C4-2B (cell line): Measurements from ENCODE around the gene CLEC16A.

Experiments used
- H3K27ac ChIP-seq: fragments of 450-650 bp; 2 replicates; pipeline ENCODE4 v1.5.1; 2017
- CTCF ChIP-seq: fragments of 450-650 bp; conservative IDR thresholded peaks from 2 replicates; pipeline ENCODE4 v1.5.1; 2017; ENCODE audit warnings: mild to moderate bottlenecking
- ZFX ChIP-seq: fragments of 450-650 bp; IDR thresholded peaks from 2 replicates; pipeline ENCODE4 v1.6.1; 2017

CLEC16A gene

GRCh38 chr16:11130978-11131665 lies 186.8 kb downstream of the CLEC16A start:
- no peak overlapping the region for H3K27ac ChIP-seq
- TF ChIP-seq ZFX, result no peak
- TF ChIP-seq CTCF, result no peak

- H3K27ac ChIP-seq, result no peak overlapping the region
- TF ChIP-seq ZFX (no peak), CTCF (no peak)
Observed at GRCh38 chr16:11131706-11132105, 187.3 kb downstream of the CLEC16A start.

- no peak overlapping the region for H3K27ac ChIP-seq
- TF ChIP-seq CTCF (no peak), ZFX (no peak)
Observed at GRCh38 chr16:11133344-11133943, 189.1 kb downstream of the CLEC16A start.

GRCh38 chr16:11134722-11135463 lies 190.5 kb downstream of the CLEC16A start:
- H3K27ac ChIP-seq, result no peak overlapping the region
- no peak for TF ChIP-seq CTCF
- TF ChIP-seq ZFX, result no peak

GRCh38 chr16:11135464-11135973 lies 191.2 kb downstream of the CLEC16A start:
- TF ChIP-seq CTCF (no peak), ZFX (no peak)
- no peak overlapping the region for H3K27ac ChIP-seq

- H3K27ac ChIP-seq, result no peak overlapping the region
- TF ChIP-seq CTCF (no peak), ZFX (no peak)
Observed at GRCh38 chr16:11136600-11136999, 192.2 kb downstream of the CLEC16A start.
